HepG2 (cell line): Measurements from ENCODE around the gene PLCB1. TPM values are rescaled to one million over a fixed set of nuclear protein-coding genes. Genes with fewer than 3 reads are reported as not detected.
A peak's percentile ranks its signal among the peaks of the same experiment; 100 is the strongest.

Source experiments
- FOXO1 ChIP-seq: sonication (generic); formaldehyde crosslinking; IDR thresholded peaks from 2 replicates; pipeline ENCODE4 v1.4.0; 2020; ENCODE audit warnings: missing genetic modification reagents
- GATAD1 ChIP-seq: IDR thresholded peaks from 2 replicates; pipeline ENCODE4 v1.6.1; 2016; ENCODE audit warnings: missing genetic modification reagents, missing compliant biosample characterization
- GZF1 ChIP-seq: sonication (generic); formaldehyde crosslinking; IDR thresholded peaks from 2 replicates; pipeline ENCODE4 v1.5.1; 2020; ENCODE audit warnings: mild to moderate bottlenecking, missing genetic modification reagents
- HES4 ChIP-seq: sonication (generic); formaldehyde crosslinking; IDR thresholded peaks from 2 replicates; pipeline ENCODE4 v1.9.0; 2021; ENCODE audit warnings: mild to moderate bottlenecking, missing genetic modification reagents, borderline replicate concordance
- MEIS2 ChIP-seq: sonication (generic); formaldehyde crosslinking; IDR thresholded peaks from 2 replicates; pipeline ENCODE4 v1.9.0; 2021; ENCODE audit warnings: mild to moderate bottlenecking, missing genetic modification reagents
- NR3C1 ChIP-seq: sonication (generic); formaldehyde crosslinking; IDR thresholded peaks from 2 replicates; pipeline ENCODE4 v1.4.0; 2020; ENCODE audit warnings: missing genetic modification reagents
- ONECUT2 ChIP-seq: sonication (generic); formaldehyde crosslinking; IDR thresholded peaks from 2 replicates; pipeline ENCODE4 v1.4.0; 2020; ENCODE audit warnings: missing genetic modification reagents
- POLR2AphosphoS5 ChIP-seq: IDR thresholded peaks from 2 replicates; pipeline ENCODE4 v1.6.1; 2012; ENCODE audit warnings: low read depth, low read length
- PREB ChIP-seq: sonication (generic); formaldehyde crosslinking; IDR thresholded peaks from 2 replicates; pipeline ENCODE4 v1.4.0; 2020; ENCODE audit warnings: missing genetic modification reagents
- PRPF4 ChIP-seq: fragments of 200-400 bp; formaldehyde crosslinking; IDR thresholded peaks from 2 replicates; pipeline ENCODE4 v1.6.1; 2016; ENCODE audit warnings: low read length, low read depth; ENCODE audit not compliant: poor library complexity, severe bottlenecking
- RBM22 ChIP-seq: fragments of 200-400 bp; formaldehyde crosslinking; optimal IDR thresholded peaks from 2 replicates; pipeline ENCODE3; 2017; ENCODE audit warnings: mild to moderate bottlenecking, low read length, moderate library complexity
- RORA ChIP-seq: sonication (generic); formaldehyde crosslinking; IDR thresholded peaks from 2 replicates; pipeline ENCODE4 v1.5.0; 2020; ENCODE audit warnings: mild to moderate bottlenecking, missing genetic modification reagents, moderate library complexity
- ZMYM3 ChIP-seq: sonication (generic); formaldehyde crosslinking; IDR thresholded peaks from 2 replicates; pipeline ENCODE4 v1.5.1; 2020; ENCODE audit warnings: mild to moderate bottlenecking, missing genetic modification reagents
- ZNF121 ChIP-seq: sonication (generic); formaldehyde crosslinking; IDR thresholded peaks from 2 replicates; pipeline ENCODE4 v1.5.0; 2020; ENCODE audit warnings: mild to moderate bottlenecking, missing genetic modification reagents
- ZNF383 ChIP-seq: sonication (generic); formaldehyde crosslinking; IDR thresholded peaks from 2 replicates; pipeline ENCODE4 v1.4.0; 2020; ENCODE audit warnings: missing genetic modification reagents, mild to moderate bottlenecking, borderline replicate concordance
- ZNF556 ChIP-seq: sonication (generic); formaldehyde crosslinking; IDR thresholded peaks from 2 replicates; pipeline ENCODE4 v1.4.0; 2020; ENCODE audit warnings: mild to moderate bottlenecking, missing genetic modification reagents, borderline replicate concordance
- ZNF574 ChIP-seq: sonication (generic); formaldehyde crosslinking; IDR thresholded peaks from 2 replicates; pipeline ENCODE4 v1.4.0; 2020; ENCODE audit warnings: missing genetic modification reagents
- ZNF598 ChIP-seq: sonication (generic); formaldehyde crosslinking; IDR thresholded peaks from 2 replicates; pipeline ENCODE4 v1.5.1; 2020; ENCODE audit warnings: mild to moderate bottlenecking, missing genetic modification reagents, borderline replicate concordance
- ZNF670 ChIP-seq: sonication (generic); formaldehyde crosslinking; IDR thresholded peaks from 2 replicates; pipeline ENCODE4 v1.8.0; 2022; ENCODE audit warnings: mild to moderate bottlenecking, missing genetic modification reagents, borderline replicate concordance
- ZNF674 ChIP-seq: sonication (generic); formaldehyde crosslinking; IDR thresholded peaks from 2 replicates; pipeline ENCODE4 v1.5.0; 2020; ENCODE audit warnings: low read depth, mild to moderate bottlenecking, missing genetic modification reagents
- polyA plus RNA-seq, 8 experiments: library from polyadenylated mRNA; depleted of rRNA in 3 of 8; stranded (reverse) in 7 of 8; unstranded in 1 of 8; fragments of >200 nt; fragmentation: Illumina TruSeq in 4 of 8; extraction: Trizol in 4 of 8; gene quantifications; 2 replicates each; pipeline versions ENCODE4 v1.2.1 to v1.2.3, GENCODE V29; 2011 to 2016; ENCODE audit warnings: low read depth in 4 of 8, missing spikeins in 1 of 8, mixed read lengths in 1 of 8; ENCODE audit not compliant: insufficient read depth in 1 of 8
- total RNA-seq, 5 experiments: library from RNA; depleted of rRNA; stranded (reverse); fragments of >200 nt; fragmentation: Illumina TruSeq; extraction: Trizol; gene quantifications; 2 replicates each; pipeline ENCODE4 v1.2.3, GENCODE V29; 2016; ENCODE audit warnings: low read depth in 1 of 5
- TF ChIP-seq, protein P1 (sequence below): sonication (generic); formaldehyde crosslinking; IDR thresholded peaks from 2 replicates; pipeline ENCODE4 v1.4.0; 2020; ENCODE audit warnings: mild to moderate bottlenecking, missing genetic modification reagents
- TF ChIP-seq, protein P2 (sequence below): sonication (generic); formaldehyde crosslinking; conservative IDR thresholded peaks from 2 replicates; pipeline ENCODE4 v1.8.0; 2022; ENCODE audit warnings: missing genetic modification reagents
- TF ChIP-seq, protein P3 (sequence below): sonication (generic); formaldehyde crosslinking; IDR thresholded peaks from 2 replicates; pipeline ENCODE4 v1.4.0; 2020; ENCODE audit warnings: missing genetic modification reagents

The PLCB1 gene
- total and polyA plus RNA-seq, 2 of the 13 experiments (the other 11 are each of a cell fraction or from before 2014, with no cell fraction given), result 42.4 to 55.9 TPM

GRCh38 chr20:8250539-8251200 lies 118.6 kb downstream of the PLCB1 start (continued):
- TF ChIP-seq ZNF121 (CRISPR knock-in tag) (no peak; the same call in 1 of the 2 replicates), ONECUT2 (peak; percentile 86), ZNF556 (peak; percentile 53; the same call in 1 of the 2 replicates), ZNF598 (CRISPR knock-in tag) (no peak), RBM22 (peak; percentile 47), POLR2AphosphoS5 (no peak), GATAD1 (CRISPR knock-in tag) (peak; percentile 73), PRPF4 (no peak), ZNF674 (CRISPR knock-in tag) (no peak), NR3C1 (CRISPR knock-in tag) (no peak), GZF1 (CRISPR knock-in tag) (no peak), HES4 (no peak), RORA (CRISPR knock-in tag) (peak; percentile 75; the same call in 1 of the 2 replicates), PREB (no peak), ZNF383 (CRISPR knock-in tag) (no peak), ZNF574 (CRISPR knock-in tag) (peak; percentile 37; the same call in 1 of the 2 replicates), ZNF670 (CRISPR knock-in tag) (0 out of 2 replicates have a peak, but pooled peaks have one; percentile 28), MEIS2 (CRISPR knock-in tag) (peak; percentile 98), ZMYM3 (CRISPR knock-in tag) (0 out of 2 replicates have a peak, but pooled peaks have one; percentile 61), FOXO1 (CRISPR knock-in tag) (peak; percentile 96)
- TF ChIP-seq, protein P1, sequence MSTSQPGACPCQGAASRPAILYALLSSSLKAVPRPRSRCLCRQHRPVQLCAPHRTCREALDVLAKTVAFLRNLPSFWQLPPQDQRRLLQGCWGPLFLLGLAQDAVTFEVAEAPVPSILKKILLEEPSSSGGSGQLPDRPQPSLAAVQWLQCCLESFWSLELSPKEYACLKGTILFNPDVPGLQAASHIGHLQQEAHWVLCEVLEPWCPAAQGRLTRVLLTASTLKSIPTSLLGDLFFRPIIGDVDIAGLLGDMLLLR (CRISPR knock-in tag), result no peak
- TF ChIP-seq, protein P2, sequence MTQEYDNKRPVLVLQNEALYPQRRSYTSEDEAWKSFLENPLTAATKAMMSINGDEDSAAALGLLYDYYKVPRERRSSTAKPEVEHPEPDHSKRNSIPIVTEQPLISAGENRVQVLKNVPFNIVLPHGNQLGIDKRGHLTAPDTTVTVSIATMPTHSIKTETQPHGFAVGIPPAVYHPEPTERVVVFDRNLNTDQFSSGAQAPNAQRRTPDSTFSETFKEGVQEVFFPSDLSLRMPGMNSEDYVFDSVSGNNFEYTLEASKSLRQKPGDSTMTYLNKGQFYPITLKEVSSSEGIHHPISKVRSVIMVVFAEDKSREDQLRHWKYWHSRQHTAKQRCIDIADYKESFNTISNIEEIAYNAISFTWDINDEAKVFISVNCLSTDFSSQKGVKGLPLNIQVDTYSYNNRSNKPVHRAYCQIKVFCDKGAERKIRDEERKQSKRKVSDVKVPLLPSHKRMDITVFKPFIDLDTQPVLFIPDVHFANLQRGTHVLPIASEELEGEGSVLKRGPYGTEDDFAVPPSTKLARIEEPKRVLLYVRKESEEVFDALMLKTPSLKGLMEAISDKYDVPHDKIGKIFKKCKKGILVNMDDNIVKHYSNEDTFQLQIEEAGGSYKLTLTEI, result no peak
- TF ChIP-seq, protein P3, sequence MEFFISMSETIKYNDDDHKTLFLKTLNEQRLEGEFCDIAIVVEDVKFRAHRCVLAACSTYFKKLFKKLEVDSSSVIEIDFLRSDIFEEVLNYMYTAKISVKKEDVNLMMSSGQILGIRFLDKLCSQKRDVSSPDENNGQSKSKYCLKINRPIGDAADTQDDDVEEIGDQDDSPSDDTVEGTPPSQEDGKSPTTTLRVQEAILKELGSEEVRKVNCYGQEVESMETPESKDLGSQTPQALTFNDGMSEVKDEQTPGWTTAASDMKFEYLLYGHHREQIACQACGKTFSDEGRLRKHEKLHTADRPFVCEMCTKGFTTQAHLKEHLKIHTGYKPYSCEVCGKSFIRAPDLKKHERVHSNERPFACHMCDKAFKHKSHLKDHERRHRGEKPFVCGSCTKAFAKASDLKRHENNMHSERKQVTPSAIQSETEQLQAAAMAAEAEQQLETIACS (CRISPR knock-in tag), result no peak
